Measurements from ENCODE around the gene OR52W1.

Gene OR52W1, protein sequence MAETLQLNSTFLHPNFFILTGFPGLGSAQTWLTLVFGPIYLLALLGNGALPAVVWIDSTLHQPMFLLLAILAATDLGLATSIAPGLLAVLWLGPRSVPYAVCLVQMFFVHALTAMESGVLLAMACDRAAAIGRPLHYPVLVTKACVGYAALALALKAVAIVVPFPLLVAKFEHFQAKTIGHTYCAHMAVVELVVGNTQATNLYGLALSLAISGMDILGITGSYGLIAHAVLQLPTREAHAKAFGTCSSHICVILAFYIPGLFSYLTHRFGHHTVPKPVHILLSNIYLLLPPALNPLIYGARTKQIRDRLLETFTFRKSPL

GRCh38 chr11:6199174-6199810, at the start of gene OR52W1:
TSS of gene OR52W1 (plus strand) at chr11:6199224. CDS start at chr11:6199224, 0 bp downstream.
- no peak for DNase-seq

- no peak for DNase-seq
Measured at GRCh38 chr11:6151117-6151516, 47.9 kb upstream of the OR52W1 start.

DNA sequence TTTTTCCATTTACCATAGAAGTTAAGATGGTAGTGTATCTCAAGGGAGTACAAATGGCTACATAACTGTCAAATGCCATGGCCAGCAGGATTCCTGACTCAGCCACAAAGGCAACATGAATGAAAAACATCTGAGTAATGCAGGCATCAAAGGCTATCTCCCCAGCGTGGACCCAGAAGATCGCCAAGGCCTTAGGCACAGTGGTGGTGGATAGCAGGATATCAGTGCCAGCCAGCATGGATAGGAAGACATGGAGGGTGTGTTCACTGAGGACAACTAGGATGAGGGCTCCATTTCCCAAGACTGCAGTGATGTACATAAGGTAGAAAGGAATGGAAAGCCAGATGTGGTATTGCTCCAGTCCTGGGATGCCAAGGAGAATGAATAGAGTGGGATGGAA, 46.9 kb upstream of the OR52W1 start:
- no peak for DNase-seq

DNA sequence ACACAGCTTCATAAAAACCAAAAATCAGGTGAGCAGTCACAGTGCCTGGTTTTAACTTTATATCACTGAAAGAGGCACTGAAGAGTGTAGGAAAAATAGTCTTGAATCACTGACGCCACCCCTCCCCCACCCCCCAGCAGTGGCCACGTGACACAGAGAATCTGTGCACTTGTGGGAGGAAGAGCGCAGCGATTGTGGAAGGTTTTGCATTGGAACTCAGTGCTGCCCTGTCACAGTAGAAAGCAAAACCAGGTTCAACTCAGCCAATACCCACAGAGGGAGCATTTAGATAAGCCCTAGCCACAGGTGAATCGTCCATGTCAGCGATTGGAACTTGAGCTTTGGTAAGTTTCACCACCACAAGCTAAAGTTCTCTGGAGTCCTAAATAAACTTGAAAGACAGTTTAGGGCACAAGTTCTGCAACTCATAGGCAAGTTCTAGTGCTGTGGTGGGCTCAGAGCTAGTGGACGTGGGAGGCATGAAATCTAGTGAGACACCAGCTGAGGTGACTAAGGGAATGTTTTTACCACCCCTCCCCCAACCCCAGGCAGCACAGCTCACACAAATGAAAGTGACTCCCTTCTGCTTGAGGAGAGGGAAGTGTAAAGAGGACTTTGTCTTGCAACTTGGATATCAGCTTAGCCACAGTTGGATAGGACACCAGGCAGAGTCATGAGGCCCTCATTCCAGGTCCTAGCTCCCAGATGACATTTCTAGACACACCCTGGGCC, 42.2 kb upstream of the OR52W1 start:
- DNase-seq, result no peak

GRCh38 chr11:6170226-6170625, 28.8 kb upstream of the OR52W1 start, which contains the start of gene OR52B2:
TSS of gene OR52B2 (minus strand) at chr11:6170326. CDS start at chr11:6170326, 0 bp downstream.
- no peak for DNase-seq

GRCh38 chr11:6175440-6175839, 23.6 kb upstream of the OR52W1 start:
- no peak for DNase-seq

GRCh38 chr11:6191742-6192141, 7.3 kb upstream of the OR52W1 start:
- DNase-seq, result no peak

DNA sequence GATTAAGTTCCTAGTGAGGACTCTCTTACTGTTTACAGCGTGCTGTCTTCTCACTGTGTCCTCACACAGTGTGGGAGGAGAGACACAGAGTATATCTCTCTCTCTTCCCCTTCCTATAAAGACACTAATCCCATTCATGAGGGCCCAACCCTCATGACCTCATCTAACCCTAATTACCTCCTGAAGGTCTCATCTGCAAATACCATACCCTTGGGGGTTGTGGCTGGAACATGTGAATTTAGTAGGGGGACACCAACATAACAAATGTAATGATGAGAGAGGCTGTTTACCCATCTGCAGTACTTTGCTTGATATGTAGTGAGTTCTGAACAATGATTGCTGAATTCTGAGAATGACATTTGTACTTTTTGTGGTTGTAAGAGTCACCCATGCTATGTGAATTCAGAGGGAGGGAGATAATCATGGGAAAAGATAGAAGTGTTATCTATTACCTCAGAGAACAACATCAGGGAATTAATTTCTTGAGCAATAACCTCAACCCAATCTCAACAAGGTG, 4.9 kb upstream of the OR52W1 start:
- no peak for DNase-seq

- no peak for DNase-seq
Measured at GRCh38 chr11:6196396-6196795, 2.6 kb upstream of the OR52W1 start.

GRCh38 chr11:6197466-6198200, 1.4 kb upstream of the OR52W1 start:
- DNase-seq, result no peak

DNA sequence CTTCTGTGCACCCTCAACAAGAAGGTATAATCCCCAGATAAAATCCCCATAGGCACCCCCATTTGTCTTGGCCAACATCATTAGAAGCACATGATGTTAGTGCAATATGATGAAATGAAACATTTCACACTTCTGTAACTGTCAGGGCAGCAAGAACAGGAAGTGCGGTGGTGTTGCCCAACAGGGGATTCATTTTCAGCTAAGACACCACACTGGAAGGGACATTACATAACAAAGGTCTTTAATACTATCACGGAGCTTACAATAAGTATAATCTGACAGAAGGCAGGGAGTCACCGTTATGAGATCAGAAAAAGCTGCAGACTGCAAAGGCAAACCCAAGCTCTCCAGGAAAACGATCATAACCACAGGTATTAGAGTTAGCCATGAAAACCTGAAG, 2.0 kb downstream of the OR52W1 start:
- no peak for DNase-seq

DNA sequence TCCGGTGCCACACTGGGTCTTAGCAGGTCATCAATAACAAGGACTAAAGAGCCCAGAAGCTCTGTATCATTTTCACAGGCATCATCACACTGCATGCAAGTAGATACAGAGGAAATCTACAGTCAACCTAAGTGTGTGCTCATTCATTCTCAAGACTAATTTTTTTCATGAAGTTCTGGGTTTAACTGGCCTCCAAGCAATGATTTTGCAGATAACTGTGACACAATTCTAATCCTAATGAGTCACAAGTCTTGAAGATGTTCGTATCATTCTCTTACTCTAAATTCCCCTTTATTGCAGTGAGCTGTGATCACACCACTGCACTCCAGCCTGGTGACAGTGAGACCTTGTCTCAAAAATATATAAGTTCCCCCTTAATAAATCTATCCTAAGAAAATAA, 2.5 kb downstream of the OR52W1 start:
- DNase-seq, result no peak

DNA sequence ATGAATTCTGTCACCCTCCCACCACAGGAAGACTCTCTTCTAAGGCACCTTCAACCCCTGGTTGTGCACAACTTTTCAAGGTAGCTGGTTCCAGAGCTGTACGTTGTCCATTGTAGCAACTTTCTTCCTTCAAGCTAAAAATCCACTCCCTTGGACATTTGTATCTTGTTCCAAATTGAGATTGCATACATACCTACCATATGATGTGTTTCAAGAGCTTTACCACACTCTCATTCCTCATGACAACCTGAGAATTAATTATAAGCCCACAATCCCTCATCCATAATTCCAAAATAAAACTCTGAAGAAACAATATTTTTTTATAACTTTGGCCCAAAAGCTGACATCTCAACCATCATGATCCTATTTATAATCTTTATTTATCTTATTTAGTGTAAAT, 3.0 kb downstream of the OR52W1 start:
- no peak for DNase-seq

DNA sequence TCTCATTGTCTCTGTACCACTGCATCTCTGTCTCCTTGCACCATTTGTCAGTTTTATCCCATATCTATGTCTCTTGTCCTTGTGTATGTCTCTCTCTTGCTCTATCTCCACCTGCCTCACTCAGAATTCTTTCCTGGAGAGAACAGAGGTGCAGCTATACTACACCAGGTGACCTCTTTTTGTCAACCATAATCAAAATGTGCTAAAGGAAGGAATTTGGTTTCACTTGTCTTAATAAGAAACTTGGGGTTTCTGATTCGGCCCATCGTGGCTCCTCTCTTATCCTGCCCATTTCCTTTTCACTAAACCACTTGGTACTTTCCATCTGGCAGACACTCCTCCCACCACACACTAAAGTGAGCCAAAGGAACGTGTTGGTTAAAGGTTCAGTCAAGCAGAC, 4.3 kb downstream of the OR52W1 start:
- DNase-seq, result no peak

DNA sequence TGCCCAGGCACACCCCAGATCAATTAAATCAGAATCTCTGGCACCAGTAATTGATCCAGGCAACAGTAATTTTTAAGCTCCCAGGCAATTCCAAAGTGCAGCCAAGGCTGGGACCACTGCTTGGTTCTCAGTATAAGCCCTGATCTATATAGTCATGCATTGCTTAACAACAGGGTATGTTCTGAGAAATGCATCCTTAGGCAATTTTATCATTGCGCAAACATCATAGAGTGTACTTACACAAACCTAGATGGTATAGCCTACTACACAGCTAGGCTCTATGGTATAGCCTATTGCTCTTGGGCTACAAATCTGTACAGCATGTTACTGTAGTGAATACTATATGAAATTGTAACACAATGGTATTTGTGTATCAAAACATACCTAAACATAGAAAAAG, 5.7 kb downstream of the OR52W1 start:
- DNase-seq, result no peak

DNA sequence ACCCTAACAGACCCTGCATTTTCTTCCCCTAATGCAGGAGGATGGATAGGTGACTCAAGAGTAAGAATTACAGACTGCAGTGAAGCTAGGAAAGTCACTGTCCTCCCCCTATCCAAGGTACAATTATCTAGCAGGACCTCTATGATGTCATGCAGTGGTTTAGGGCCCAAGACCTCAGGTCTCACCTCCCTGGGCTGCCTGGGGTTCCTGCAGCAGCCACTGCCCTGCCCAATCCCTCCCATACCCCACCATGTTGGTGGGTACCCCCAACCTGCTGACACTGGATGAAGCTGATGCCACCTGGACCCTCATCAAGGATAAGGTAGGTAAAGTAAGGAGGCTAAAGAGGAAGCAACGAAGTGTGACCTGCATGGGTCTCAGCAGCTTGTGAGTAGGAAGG, 6.3 kb downstream of the OR52W1 start, which contains the start of gene C11orf42:
Gene C11orf42, plus strand, starts transcription at position 192 of the 400 bp plus-strand sequence. Its CDS starts 59 bp downstream, at position 251.
- DNase-seq, result no peak

GRCh38 chr11:6206456-6207180, 7.6 kb downstream of the OR52W1 start:
- no peak for DNase-seq

- DNase-seq, result no peak
Measured at GRCh38 chr11:6209801-6210200, 10.8 kb downstream of the OR52W1 start.

DNA sequence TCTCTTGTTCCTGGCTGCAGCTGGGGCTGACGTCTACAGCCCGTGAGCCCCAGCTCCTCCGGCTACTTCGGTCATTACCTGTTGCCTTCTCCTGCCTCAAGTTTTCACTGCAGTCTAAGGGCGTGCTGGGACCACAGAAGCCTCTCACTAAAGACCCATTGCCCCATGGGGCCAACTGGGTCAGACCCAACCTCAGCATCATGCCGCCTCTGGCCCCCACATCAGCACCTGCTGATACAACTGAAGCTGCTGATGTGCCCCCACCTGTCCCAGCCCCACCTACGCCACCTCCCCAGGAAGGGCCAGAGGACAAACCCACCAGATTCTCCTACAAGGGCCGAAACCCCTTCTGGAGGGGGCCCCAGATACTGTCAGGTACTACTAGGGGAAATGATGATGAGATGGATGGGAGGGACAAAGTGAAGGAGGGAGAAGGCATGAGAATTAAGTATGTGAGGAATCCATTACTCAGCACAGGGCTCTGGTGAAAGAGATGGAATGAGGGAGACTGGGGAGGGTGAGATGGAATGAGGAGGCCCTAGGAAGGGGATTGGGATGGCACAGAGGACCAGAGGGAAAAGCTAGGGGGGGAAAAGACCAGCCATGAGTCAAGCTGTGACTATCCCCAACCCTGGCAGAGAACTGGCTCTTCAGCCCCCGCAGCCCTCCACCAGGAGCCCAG, 11.4 kb downstream of the OR52W1 start:
- no peak for DNase-seq

DNA sequence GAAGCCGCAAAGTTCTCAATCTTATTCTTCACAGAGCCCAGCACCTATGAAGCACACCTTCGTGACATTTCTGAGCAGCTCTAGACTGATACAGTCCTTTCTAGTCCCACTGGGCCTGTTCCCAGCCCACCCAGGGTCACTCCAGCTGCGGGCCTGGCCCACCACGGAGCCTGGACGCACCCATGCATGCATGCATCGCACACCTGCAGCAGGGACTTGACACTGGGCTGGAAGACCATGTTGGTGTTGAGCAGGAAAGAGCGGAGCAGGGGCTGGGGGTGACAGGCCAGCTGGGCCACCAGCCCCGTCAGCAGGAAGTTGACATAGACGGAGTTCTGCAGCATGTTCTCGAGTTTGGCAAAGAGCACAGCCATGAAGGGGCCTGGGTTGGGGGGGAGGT, 15.5 kb downstream of the OR52W1 start:
- no peak for DNase-seq

DNA sequence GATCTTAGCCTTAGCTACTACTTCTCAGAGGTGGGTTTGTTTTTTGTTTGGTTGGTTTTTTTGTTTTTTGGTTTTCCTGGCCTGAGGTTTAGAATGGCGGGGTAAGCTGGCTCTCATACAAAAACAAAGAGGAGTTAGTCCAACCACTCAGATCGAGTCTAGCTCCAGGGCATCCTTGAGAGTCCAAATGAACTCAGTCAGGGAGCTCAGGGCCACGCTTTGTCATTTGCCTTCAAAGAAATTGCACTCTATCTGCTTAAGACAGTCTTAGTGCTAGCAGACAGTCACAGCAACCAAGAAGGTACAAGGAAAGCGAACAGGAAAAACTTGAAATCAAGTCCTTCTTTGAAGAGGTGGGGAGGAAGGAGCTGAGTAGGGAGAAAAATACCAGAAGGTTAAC, 17.5 kb downstream of the OR52W1 start:
- DNase-seq, result no peak

DNA sequence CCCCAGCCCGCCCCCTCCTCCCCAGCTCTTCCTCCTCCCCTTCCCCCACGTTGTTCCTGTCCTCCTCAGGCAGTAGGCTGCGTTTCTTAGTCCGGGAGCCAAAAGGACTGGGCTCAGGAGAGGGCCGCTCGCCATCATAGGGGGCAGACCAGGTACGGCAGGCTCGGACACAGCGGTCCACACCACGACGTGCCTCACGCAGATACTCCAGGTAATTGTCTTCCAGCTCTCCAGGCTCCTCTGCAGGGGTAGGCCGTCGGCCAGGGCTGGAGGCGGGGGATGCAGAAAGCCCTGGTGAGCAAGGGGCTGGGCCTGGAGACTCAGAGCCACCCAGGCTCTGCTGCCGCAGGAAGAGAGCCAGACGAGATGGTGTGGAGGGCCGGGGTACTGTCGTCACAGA, 18.7 kb downstream of the OR52W1 start:
- no peak for DNase-seq

Measured in activated naive CD4-positive, alpha-beta T cell (primary cell).